Fibroblast of skin of right biceps (primary cell): ENCODE results near the gene RPTOR.

Experiments used
- DNase-seq: peaks from one replicate; pipeline ENCODE4 v3.0.0-alpha.2; 2013

RPTOR gene

GRCh38 chr17:80971704-80972304 is 427.2 kb downstream of the RPTOR start:
- no peak for DNase-seq

- DNase-seq = no peak
Observed at GRCh38 chr17:80976701-80977100, 432.1 kb downstream of the RPTOR start.

GRCh38 chr17:80977172-80977571 is 432.5 kb downstream of the RPTOR start:
- no peak for DNase-seq

- DNase-seq = no peak
Observed at GRCh38 chr17:80978499-80979497, 434.2 kb downstream of the RPTOR start.

- no peak for DNase-seq
Observed at GRCh38 chr17:80979547-80980378, 435.1 kb downstream of the RPTOR start.

- peak; percentile 40 for DNase-seq
Observed at GRCh38 chr17:80980397-80981061, 435.9 kb downstream of the RPTOR start.

GRCh38 chr17:80981062-80981902 is 436.6 kb downstream of the RPTOR start:
- no peak for DNase-seq

GRCh38 chr17:80981929-80982425 is 437.3 kb downstream of the RPTOR start:
- no peak for DNase-seq

- no peak for DNase-seq
Observed at GRCh38 chr17:80982426-80982974, 437.9 kb downstream of the RPTOR start.

- no peak for DNase-seq
Observed at GRCh38 chr17:80983545-80983944, 438.9 kb downstream of the RPTOR start.

- peak; percentile 97 for DNase-seq
Observed at GRCh38 chr17:80984749-80985148, 440.1 kb downstream of the RPTOR start.

- DNase-seq = no peak
Observed at GRCh38 chr17:80986046-80986445, 441.4 kb downstream of the RPTOR start.

- DNase-seq = no peak
Observed at GRCh38 chr17:80986816-80987475, 442.3 kb downstream of the RPTOR start.

- no peak for DNase-seq
Observed at GRCh38 chr17:80987941-80988461, 443.4 kb downstream of the RPTOR start.

GRCh38 chr17:80989586-80989913 is 444.9 kb downstream of the RPTOR start:
- DNase-seq = no peak

GRCh38 chr17:80990921-80991644 is 446.4 kb downstream of the RPTOR start:
- no peak for DNase-seq

- peak; percentile 86 for DNase-seq
Observed at GRCh38 chr17:80991645-80992076, 447.0 kb downstream of the RPTOR start, which contains the start of gene CHMP6. TSS of gene CHMP6 (plus strand) at chr17:80991841. CDS start at chr17:80991919, 78 bp downstream.

- no peak for DNase-seq
Observed at GRCh38 chr17:80992077-80992947, 447.7 kb downstream of the RPTOR start.
